Right renal cortex interstitium (tissue), 3 donors: Measurements from ENCODE around the gene CD6. TPM values are rescaled to one million over a fixed set of nuclear protein-coding genes. Genes with fewer than 3 reads are reported as not detected.

Experiments used
- DNase-seq, 3 donors: peaks; one replicate each; pipeline ENCODE4 v3.0.0-alpha.2; 2013; ENCODE audit warnings: low read depth in 3 of 3, low spot score in 2 of 3
- polyA plus RNA-seq, 3 donors: library from polyadenylated mRNA; unstranded; fragments of 120-200 nt; gene quantifications; one replicate each; pipeline ENCODE4 v1.2.1, GENCODE V29; 2013; ENCODE audit not compliant: insufficient read length in 3 of 3

Gene CD6, protein sequence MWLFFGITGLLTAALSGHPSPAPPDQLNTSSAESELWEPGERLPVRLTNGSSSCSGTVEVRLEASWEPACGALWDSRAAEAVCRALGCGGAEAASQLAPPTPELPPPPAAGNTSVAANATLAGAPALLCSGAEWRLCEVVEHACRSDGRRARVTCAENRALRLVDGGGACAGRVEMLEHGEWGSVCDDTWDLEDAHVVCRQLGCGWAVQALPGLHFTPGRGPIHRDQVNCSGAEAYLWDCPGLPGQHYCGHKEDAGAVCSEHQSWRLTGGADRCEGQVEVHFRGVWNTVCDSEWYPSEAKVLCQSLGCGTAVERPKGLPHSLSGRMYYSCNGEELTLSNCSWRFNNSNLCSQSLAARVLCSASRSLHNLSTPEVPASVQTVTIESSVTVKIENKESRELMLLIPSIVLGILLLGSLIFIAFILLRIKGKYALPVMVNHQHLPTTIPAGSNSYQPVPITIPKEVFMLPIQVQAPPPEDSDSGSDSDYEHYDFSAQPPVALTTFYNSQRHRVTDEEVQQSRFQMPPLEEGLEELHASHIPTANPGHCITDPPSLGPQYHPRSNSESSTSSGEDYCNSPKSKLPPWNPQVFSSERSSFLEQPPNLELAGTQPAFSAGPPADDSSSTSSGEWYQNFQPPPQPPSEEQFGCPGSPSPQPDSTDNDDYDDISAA
- 1 to 10 TPM in 2 of 3 donors, under 1 TPM in 1; 0.82 to 1.5 (median 1.1) TPM for polyA plus RNA-seq

DNA sequence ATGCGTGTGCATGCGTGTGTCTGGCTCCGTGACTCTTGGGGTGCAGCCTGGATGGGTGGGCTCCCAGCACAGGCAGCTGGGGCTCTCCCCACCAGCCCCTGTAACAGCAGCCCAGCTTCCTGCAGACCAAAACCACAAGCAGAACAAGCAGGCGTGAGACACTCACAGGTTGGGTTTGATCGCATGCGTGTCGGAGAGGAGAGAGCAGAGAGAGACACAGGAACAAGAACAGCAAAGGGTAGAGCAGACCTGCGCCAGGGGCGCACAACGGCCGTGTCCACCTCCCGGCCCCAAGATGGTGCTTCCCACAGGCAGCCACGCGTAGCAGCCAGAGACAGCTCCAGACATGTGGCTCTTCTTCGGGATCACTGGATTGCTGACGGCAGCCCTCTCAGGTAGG lies at the start of gene CD6:
TSS of gene CD6 (plus strand) at position 161 of the 400 bp plus-strand sequence. CDS start at position 347, 186 bp downstream.
- DNase-seq, result no peak

GRCh38 chr11:60921777-60922335 lies 49.6 kb upstream of the CD6 start:
- DNase-seq, result no peak

- DNase-seq, result no peak
Measured at GRCh38 chr11:60922906-60923305, 48.6 kb upstream of the CD6 start.

GRCh38 chr11:60923326-60923725 lies 48.2 kb upstream of the CD6 start:
- no peak for DNase-seq

- DNase-seq, result no peak
Measured at GRCh38 chr11:60923800-60924109, 47.7 kb upstream of the CD6 start.

DNA sequence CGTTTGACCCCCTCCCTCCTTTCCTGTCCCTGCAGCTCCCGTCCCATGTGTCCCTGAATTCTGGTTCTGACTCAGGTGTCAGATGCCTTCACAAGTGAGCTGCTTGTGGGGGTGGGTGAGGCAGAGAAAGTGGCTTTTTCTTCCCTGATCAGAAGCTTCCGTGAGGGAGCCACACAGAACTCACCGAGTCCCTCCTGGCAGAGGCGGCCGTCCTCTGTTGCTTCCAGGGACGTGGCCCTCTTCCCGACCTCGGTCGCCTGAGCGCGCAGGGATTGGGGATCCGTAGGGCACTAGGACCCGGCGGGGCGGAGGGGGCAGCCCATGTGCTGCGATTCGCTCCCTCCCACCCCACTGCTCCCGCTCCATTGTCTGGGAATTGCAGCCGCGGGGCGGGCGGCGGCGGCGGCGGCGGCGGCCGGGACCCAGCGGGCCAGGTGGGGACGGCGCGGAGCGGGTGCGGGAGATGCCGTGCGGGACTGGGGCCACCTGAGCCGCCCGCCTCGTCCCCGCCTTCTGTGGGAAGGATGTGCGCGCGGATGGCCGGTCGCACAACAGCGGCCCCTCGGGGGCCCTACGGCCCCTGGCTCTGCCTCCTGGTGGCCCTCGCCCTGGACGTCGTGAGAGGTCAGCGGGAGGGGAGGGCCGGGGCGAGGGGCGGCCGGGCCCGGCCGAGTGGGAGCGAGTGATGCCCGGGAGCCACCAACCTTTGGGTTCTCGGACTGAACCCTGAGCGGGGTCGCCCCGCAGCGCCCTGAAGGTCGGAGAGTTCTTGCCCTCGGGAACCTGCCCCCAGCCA lies 47.2 kb upstream of the CD6 start, which contains the start of gene TMEM132A:
TSS of gene TMEM132A (plus strand) at position 351 of the 796 bp plus-strand sequence. CDS start at position 525, 174 bp downstream.
- no peak for DNase-seq

- DNase-seq, result no peak
Measured at GRCh38 chr11:60924906-60925853, 46.3 kb upstream of the CD6 start.

- no peak for DNase-seq
Measured at GRCh38 chr11:60925868-60926267, 45.6 kb upstream of the CD6 start.

DNA sequence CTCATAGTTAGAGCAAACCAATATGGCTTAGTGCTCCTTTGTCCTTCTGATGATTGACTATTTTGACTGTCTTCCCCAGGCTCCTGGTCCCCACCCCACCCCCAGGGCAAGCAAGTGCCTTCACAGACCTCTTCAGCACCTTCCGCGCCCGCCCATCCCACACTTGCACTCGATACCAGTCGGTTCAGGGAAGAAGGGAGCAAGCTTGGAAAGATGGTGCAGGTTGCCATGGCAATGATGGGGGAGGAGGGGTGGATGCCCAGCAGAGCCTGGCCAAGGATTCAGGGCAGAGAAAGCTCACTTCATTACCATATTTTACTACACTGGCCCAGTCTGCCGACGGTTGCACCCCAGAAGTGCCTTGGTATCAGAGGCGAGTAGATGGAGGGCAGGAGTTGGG lies 45.0 kb upstream of the CD6 start:
- DNase-seq, result no peak

DNA sequence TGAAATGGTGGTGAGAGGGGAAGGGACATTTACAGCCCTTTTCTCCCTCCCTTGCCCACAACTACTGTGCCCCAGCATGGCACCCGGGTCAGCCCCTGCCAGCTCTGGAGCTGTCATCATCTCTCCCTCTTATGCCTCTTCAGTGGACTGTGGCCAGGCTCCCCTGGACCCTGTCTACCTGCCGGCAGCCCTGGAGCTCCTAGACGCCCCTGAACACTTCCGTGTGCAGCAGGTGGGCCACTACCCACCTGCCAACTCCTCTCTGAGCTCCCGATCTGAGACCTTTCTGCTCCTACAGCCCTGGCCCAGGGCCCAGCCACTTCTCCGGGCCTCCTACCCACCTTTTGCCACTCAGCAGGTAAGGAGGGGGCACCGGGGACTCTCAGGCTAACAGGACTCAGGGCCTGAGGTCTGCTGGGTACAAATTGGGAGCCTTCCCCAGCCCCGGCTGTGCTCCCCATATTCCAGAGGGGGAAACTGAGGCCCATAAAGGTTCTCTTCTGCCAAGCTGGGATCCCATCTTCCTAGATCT lies 44.4 kb upstream of the CD6 start:
- DNase-seq, result no peak

GRCh38 chr11:60927600-60927999 lies 43.9 kb upstream of the CD6 start:
- DNase-seq, result no peak

GRCh38 chr11:60928563-60929001 lies 42.9 kb upstream of the CD6 start:
- DNase-seq, result no peak

DNA sequence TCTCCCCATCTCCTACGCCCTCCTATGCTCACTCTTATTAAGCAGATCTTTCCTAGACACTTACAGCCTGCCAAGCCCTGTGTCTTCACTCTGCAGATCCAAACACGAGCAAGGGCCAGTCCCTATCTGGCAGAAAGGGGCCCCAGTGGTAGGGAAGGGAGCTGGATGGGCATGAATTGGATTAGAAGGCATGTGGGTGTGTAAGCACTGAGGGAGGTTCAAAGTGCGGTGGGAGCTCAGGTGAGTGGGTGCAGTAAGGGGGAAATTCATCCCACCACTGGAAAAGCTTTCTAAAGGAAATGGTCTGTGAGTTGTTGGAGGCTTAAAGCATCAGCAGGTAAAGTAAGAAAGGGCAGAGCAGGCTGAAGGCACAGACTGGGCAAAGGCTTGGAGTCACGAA lies 41.7 kb upstream of the CD6 start:
- no peak for DNase-seq

- DNase-seq, result no peak
Measured at GRCh38 chr11:60930394-60930793, 41.1 kb upstream of the CD6 start.

DNA sequence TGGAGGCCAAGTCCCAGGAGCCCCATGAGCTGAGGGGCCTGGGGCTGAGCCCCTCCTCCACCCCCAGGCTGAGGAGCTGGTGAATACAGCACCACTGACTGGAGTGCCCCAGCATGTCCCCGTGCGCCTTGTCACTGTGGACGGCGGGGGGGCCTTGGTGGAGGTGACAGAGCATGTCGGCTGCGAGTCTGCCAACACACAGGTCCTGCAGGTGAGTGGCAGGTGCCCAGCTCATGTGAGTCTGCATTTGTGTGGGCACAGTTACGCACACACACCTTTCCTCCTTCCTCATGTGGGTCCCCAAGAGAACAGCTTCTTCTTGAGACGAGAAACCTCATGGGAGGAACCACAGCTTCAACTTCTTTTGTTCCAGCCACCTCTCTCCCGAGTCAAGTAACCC lies 39.6 kb upstream of the CD6 start:
- DNase-seq, result no peak

DNA sequence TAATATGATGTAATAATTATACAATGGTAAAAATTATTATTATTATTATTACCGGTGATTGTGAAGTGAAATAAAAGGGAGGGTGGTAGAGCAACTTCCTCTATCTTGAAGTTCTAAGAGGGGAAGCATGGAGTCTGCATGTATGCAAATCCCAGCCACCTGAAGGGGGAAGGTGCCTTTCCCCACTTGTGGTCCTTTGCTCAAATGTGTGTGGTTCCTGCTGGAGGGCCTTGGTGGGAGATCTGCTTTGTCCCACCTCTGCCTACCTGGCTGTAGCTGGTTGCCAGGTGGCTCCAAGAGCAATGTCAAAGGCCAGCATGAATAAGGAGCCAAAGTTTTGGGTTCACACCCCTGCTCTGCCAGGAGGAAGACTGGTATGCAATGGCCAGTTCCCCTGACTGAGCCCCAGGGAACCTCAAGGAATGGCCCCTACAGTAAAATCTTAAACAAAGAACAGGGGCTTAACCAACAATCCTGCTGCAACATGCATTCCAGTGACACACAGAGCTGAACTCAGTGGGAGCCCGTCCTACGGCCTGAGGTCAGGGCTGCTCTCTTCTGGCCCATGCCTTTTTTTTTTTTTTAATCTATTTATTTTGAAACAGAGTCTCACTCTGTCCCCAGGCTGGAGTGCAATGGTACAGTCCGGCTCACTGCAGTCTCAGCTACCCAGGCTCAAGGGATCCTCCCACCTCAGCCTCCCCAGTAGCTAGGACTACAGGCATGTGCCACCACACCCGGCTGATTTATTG lies 38.7 kb upstream of the CD6 start:
- no peak for DNase-seq

- no peak for DNase-seq
Measured at GRCh38 chr11:60933416-60934123, 37.9 kb upstream of the CD6 start.

DNA sequence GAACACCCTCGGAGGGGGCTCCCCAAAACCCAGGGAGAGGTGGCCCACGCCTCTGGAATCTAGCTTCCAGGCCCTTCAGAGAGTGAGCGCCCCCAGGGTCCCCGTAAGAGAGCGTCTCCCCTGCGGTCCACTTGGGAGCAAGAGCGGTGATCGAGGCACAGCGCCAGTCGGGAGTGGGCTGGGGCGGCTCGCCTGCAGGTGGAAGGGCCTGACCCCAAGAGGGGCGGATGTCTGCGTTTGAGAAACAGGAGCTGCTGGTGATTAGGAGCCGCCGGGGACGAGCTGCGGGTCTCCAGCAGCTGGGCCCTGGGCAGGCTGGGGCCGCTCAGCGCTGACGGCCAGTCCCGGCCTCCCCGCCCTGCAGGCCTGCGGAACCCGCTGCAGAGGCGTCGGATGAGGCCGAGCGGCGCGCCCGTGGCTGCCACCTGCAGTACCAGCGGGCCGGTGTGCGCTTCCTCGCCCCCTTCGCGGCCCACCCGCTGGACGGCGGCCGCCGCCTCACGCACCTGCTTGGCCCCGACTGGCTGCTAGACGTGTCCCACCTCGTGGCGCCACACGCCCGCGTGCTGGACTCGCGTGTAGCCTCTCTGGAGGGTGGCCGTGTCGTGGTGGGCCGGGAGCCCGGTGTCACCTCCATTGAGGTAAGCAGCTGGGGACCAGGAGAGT lies 37.2 kb upstream of the CD6 start:
- DNase-seq, result no peak
